ENCODE measurements around the gene FMO2. TPM values are rescaled to one million over a fixed set of nuclear protein-coding genes. Genes with fewer than 3 reads are reported as not detected.

The FMO2 gene
- total RNA-seq, 1 donor: 0.45 TPM

DNA sequence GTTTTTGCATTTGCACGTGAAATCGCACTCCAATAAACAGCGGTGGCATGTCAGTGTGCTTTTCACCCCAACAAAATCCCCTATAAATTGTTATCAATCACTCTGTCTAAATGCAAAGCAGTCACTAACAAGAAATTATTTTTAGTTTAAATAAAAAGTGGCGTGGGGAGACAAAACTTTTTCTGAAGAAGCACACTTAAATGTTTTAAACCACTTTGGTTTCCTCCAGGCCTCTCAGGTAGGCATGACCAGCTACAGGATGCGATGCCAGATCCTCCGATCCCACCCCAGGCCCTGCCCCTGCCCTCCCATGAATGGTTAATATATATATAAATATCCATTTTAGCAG, 66.8 kb downstream of the FMO2 start:
- DNase-seq (ENCODE audit: low read depth): no peak
- TF ChIP-seq, protein P1, sequence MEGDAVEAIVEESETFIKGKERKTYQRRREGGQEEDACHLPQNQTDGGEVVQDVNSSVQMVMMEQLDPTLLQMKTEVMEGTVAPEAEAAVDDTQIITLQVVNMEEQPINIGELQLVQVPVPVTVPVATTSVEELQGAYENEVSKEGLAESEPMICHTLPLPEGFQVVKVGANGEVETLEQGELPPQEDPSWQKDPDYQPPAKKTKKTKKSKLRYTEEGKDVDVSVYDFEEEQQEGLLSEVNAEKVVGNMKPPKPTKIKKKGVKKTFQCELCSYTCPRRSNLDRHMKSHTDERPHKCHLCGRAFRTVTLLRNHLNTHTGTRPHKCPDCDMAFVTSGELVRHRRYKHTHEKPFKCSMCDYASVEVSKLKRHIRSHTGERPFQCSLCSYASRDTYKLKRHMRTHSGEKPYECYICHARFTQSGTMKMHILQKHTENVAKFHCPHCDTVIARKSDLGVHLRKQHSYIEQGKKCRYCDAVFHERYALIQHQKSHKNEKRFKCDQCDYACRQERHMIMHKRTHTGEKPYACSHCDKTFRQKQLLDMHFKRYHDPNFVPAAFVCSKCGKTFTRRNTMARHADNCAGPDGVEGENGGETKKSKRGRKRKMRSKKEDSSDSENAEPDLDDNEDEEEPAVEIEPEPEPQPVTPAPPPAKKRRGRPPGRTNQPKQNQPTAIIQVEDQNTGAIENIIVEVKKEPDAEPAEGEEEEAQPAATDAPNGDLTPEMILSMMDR (IDR thresholded peaks at IDR 0.05; ENCODE audit: insufficient read depth, low read length): no peak
- peak overlapping the region; percentile 60 for H3K4me3 ChIP-seq (ENCODE audit: low read depth, low read length)

DNA sequence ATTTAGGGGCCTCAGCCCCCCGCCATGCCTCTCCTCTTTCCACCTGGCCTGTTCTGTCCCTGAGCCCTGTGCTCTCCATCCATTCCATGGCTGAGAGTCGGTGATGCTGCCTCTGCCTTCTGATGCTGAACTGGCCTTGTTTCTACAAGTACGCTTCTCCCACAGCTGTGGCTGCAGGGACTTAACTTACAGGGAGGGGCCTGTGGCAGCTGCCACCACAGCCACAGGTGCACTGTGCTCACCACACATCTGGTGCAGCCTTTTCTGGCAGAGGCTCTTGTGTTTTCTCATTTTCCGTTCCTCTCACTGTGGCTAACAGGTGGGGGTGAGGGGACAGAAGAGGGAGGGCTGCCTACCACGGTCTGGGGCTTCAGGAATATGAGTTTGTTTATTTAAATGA, 67.4 kb downstream of the FMO2 start:
- TF ChIP-seq, protein P1 (IDR thresholded peaks at IDR 0.05; ENCODE audit: insufficient read depth, low read length): no peak
- no peak overlapping the region for H3K4me3 ChIP-seq (ENCODE audit: low read depth, low read length)
- DNase-seq (ENCODE audit: low read depth): no peak

DNA sequence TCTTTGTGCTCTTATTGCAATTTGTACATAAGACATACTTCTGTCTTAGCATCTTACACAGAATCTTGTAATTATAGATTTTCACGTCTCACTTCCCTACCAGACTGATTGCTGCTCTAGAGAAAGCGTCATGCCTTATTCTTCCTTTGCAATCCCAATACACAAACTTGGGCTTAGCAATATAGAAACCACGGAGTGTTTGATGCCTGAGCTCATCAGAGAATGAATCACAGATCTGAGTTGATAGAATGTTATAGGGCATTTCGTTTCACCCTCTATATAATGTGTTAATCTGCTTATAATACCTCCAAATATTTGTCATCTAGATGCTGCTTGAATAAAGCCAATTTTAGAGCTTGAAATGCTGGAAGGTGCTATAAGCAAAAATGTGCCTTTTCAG, 69.8 kb downstream of the FMO2 start:
- DNase-seq (ENCODE audit: low read depth): no peak
- no peak overlapping the region for H3K4me3 ChIP-seq (ENCODE audit: low read depth, low read length)
- TF ChIP-seq, protein P1 (IDR thresholded peaks at IDR 0.05; ENCODE audit: insufficient read depth, low read length): no peak

DNA sequence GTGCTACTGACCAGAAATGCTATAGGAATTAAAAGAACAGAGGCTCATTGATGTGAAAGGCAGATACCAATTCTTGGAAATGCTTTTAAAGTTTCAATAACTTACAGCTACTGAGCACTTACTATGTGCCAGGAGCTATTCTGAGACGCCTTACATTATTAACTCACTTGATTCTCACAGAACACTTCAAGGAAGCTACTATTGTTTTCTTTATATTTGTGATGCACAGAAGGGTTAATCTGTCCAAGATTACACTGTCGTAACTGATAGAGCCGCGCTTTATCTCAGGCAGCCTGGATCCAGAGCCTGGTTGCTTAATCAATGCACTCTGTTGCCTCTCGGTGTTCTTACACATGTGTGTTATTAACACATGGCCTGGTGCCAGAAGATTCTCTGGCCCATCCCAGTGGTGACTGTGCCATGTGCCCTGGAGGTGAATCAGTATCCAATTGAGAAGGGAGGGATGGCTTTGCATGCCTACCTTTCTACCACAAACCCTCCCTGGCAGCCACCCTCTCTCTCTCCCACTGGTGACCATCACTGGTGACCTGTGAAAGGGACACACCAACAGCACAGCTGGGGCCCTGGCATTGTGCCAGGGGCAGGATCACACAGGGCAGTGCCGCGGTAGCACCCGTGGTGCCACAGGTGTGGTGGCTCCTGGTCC, 72.0 kb downstream of the FMO2 start:
- peak; percentile 62 for DNase-seq (ENCODE audit: low read depth)
- H3K4me3 ChIP-seq (ENCODE audit: low read depth, low read length): no peak overlapping the region
- TF ChIP-seq, protein P1 (IDR thresholded peaks at IDR 0.05; ENCODE audit: insufficient read depth, low read length): no peak

DNA sequence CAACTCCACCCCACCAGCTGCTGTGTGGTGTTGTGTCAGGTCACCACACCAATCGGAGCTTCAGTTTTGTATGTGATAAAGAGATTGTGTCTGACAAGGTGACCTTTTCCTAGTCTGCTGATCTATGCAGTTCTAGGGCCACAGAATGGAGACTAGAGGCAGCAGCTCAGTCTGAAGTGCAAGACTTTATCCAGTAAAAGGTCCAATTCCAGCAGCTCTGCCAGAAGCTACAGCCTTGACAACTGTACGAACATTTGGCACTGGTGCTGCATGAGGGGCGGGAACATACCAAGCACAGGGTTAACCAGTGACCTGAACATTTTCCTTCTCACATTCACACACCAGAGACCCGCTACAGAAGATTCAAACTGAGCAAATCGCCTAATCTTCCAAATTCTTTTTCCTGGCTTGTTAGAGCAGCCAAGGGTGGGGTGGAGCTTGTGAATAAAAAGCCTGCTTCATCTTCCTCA, 72.5 kb downstream of the FMO2 start:
- TF ChIP-seq, protein P1 (IDR thresholded peaks at IDR 0.05; ENCODE audit: insufficient read depth, low read length): no peak
- H3K4me3 ChIP-seq (ENCODE audit: low read depth, low read length): no peak overlapping the region
- peak; percentile 22 for DNase-seq (ENCODE audit: low read depth)

DNA sequence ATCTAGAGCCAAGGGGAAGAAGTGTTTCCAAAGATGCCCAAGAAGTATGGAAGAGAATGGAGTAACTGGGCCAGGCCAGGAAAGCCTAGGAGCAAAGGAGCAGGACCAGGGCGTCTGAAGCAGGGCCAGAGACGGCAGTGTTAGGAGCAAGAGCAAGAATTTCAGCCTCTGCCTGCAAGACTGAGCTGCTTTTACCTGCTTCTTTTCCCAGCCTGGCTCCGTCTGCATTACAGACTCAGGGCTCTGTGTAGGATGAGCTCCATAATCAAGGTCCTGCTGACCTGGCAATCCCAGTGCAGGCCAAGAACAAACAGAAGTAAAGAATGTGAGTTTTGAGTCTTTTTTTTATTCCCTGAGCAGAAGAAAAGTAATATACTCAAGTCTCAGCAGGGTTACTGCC, 73.3 kb downstream of the FMO2 start:
- TF ChIP-seq, protein P1 (IDR thresholded peaks at IDR 0.05; ENCODE audit: insufficient read depth, low read length): no peak
- no peak overlapping the region for H3K4me3 ChIP-seq (ENCODE audit: low read depth, low read length)
- no peak for DNase-seq (ENCODE audit: low read depth)

DNA sequence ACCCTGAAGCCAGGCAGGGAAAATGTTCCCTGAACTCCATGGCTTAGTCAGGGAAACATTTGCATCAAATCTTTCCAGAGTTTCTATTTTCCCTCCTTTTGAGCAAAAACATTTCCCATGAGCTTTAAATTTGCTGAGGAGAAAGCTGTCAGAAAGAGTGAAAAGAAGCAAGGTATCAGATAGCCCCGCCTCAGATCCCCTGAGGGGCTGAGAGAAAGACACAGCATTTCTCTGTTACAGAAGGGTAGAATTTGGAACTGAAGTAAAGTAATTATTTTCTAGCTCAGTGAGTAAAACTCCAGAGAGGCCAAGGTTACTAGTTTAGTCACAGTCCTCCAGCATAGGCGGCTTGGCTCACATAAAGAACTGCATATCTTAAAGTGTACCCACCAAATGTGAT, 73.8 kb downstream of the FMO2 start:
- TF ChIP-seq, protein P1 (IDR thresholded peaks at IDR 0.05; ENCODE audit: insufficient read depth, low read length): no peak
- no peak overlapping the region for H3K4me3 ChIP-seq (ENCODE audit: low read depth, low read length)
- DNase-seq (ENCODE audit: low read depth): peak; percentile 5

Data from fibroblast of the aortic adventitia (primary cell).